Measurements from ENCODE around the gene RNFT2. TPM values are rescaled to one million over a fixed set of nuclear protein-coding genes. Genes with fewer than 3 reads are reported as not detected.

RNFT2 gene
- total RNA-seq, 4 donors from 2014 or later, result 0.26 to 0.38 TPM; not detected in 2

GRCh38 chr12:116714175-116714574 lies 23.9 kb upstream of the RNFT2 start:
- DNase-seq, result no peak

GRCh38 chr12:116717466-116718437 lies 20.4 kb upstream of the RNFT2 start:
- Histone ChIP-seq H3K27ac (peak overlapping the region in 3 of 4 donors; percentile 1 to 65 (median 61)), H3K27me3 (no peaks in the 10 kb centered on the region), H3K36me3 (peaks cover 0 to 67% (median 0%) of the 10 kb centered on the region in 3 donors), H3K9me3 (no peaks in the 10 kb centered on the region), H3K4me3 (peak overlapping the region in 1 of 4 donors; percentile 27), H3K4me1 (peaks cover 28 to 59% (median 32%) of the 10 kb centered on the region in 3 donors)
- whole genome bisulfite sequencing, 2 donors, result 75 to 85% methylated on average over 9 to 17 of the region's 27 CpGs
- DNase-seq, result no peak
- intact Hi-C loops (cut with DNase I), result no loop called here
- TF ChIP-seq, protein P1, sequence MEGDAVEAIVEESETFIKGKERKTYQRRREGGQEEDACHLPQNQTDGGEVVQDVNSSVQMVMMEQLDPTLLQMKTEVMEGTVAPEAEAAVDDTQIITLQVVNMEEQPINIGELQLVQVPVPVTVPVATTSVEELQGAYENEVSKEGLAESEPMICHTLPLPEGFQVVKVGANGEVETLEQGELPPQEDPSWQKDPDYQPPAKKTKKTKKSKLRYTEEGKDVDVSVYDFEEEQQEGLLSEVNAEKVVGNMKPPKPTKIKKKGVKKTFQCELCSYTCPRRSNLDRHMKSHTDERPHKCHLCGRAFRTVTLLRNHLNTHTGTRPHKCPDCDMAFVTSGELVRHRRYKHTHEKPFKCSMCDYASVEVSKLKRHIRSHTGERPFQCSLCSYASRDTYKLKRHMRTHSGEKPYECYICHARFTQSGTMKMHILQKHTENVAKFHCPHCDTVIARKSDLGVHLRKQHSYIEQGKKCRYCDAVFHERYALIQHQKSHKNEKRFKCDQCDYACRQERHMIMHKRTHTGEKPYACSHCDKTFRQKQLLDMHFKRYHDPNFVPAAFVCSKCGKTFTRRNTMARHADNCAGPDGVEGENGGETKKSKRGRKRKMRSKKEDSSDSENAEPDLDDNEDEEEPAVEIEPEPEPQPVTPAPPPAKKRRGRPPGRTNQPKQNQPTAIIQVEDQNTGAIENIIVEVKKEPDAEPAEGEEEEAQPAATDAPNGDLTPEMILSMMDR (IDR thresholded peaks at IDR 0.05), result no peak
- TF ChIP-seq POLR2A (IDR thresholded peaks at IDR 0.05), result no peak

More at GRCh38 chr12:116714175-116714574, 23.9 kb upstream of the RNFT2 start:
- H3K27me3 ChIP-seq, result peaks cover 0 to 13% (median 1%) of the 10 kb centered on the region in 4 donors
- 83% methylated on average over 2 of the region's 9 CpGs; no CpG with 5 or more reads in 1 of the 2 donors for WGBS, 2 donors
- no peak overlapping the region for H3K27ac ChIP-seq
- TF ChIP-seq, protein P1 (IDR thresholded peaks at IDR 0.05), result no peak
- no peak for TF ChIP-seq POLR2A (IDR thresholded peaks at IDR 0.05)
- H3K9me3 ChIP-seq, result no peaks in the 10 kb centered on the region
- no peak overlapping the region for H3K4me3 ChIP-seq
- H3K4me1 ChIP-seq, result peaks cover 21 to 58% (median 33%) of the 10 kb centered on the region in 3 donors
- intact Hi-C loops (cut with DNase I), result no loop called here
- H3K36me3 ChIP-seq, result peaks cover 0 to 34% (median 0%) of the 10 kb centered on the region in 3 donors

DNA sequence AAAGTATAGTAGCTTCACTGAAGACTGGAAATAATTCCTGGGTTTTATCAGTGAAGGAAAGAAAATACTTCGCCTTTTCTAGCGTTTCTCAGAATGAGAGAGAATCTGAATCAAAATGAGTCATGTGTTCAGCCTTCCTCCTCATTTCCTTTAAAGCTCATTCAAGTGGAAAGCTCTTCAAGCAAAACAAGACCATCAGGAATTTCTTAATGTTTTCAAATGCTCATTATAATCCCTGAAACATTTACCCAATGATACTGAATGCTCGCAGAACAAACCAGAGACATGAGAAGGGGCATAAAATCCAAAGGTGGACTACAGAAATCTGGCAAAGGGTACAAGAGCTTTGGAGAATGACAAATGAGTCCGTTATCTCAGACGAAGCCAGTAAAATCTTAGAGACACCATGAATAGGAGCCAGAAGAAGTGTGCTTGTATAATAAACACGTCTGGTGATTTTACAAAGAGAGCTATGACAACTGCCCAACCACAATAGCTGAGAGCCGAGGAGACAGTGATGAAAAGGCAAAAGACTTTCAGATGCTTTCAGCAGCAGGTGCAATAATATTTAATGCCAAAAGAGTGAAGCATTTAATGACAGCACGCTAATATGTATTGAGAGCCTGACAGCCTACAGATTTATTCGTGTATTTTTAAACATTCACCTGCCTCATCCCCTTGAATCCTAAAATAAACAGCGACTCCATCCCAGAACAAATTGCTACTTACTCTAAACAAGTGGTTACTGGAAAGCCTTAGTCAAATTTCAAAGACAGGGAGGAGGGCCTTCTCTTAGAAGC lies 19.3 kb upstream of the RNFT2 start:
- Histone ChIP-seq H3K27me3 (no peaks in the 10 kb centered on the region), H3K9me3 (no peaks in the 10 kb centered on the region), H3K27ac (peak overlapping the region in 3 of 4 donors; percentile 55 to 65 (median 61)), H3K36me3 (peaks cover 0 to 72% (median 0%) of the 10 kb centered on the region in 3 donors), H3K4me1 (peaks cover 24 to 48% (median 25%) of the 10 kb centered on the region in 3 donors), H3K4me3 (no peak overlapping the region)
- WGBS, 2 donors, result 25 to 29% methylated on average over 10 of the region's 10 CpGs
- no peak for DNase-seq
- intact Hi-C loops (cut with DNase I), result no loop called here
- TF ChIP-seq POLR2A (IDR thresholded peaks at IDR 0.05), result no peak
- TF ChIP-seq, protein P1 (IDR thresholded peaks at IDR 0.05), result no peak

DNA sequence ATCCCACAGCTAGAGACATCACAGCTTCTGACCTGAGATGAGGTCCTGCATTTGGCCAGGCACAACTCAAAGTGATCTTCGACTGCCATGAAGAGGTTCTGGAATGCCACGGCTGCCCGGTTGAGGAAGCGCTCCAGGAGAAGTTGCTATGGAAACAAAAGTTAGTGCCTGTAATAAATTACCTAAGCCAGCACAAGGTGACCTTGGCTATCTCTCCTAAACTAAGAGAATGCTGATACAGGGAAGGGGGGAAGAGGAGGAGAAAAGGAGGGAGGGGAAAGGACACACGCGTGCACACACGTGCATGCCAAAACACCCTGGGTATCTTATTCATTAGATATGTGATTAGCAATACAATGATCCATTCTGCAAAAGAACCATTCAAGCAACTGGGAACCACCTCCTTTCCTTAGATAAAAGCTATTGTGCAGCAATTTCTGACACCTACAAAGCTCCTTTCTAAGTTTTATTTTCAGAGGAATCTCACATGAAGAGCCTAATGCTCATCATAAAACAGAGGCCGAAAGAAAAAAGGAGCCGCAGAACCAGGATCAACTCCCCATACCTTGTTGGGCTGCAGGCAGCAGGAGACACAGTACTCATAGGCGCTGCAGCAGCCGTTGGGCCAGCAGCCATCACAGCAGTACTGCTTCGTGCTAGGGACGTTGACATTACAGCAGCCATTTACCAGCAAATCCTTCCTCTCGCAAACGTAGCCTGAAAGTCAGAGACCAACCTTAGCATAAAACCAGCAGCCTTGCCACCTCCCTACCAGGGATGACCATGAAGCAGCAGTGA lies 18.2 kb upstream of the RNFT2 start:
- Histone ChIP-seq H3K9me3 (no peaks in the 10 kb centered on the region), H3K27ac (no peak overlapping the region), H3K36me3 (peaks cover 0 to 71% (median 0%) of the 10 kb centered on the region in 3 donors), H3K4me1 (peaks cover 24 to 38% (median 25%) of the 10 kb centered on the region in 3 donors), H3K27me3 (no peaks in the 10 kb centered on the region), H3K4me3 (no peak overlapping the region)
- TF ChIP-seq, protein P1 (IDR thresholded peaks at IDR 0.05), result no peak
- no peak for TF ChIP-seq POLR2A (IDR thresholded peaks at IDR 0.05)
- intact Hi-C loops (cut with DNase I), result no loop called here
- 84 to 87% methylated on average over 12 to 13 of the region's 15 CpGs for WGBS, 2 donors
- DNase-seq, result no peak

Data from esophagus squamous epithelium (tissue), 5 donors.